ENCODE measurements around the gene PCDH17.
A peak's percentile ranks its signal among the peaks of the same experiment; 100 is the strongest.

DNA sequence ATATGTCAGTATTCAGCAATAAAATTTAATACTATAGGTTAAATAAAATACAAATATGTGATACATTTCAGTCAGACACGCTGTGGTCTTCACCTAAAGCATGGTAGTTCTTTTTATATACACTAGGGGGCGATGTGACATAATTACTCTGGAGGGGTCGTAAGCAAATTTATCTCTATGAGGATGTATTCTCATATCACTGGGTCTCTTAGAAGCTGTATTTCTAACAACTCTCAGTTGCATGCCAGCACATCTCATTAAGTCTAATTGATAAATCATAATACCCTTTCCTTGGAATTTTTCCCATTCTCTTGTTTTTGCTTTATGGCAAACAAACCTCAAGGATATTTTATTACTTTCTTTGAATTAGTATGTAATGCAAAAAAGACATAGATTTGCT, 3.9 kb upstream of the PCDH17 start:
- TF ChIP-seq POLR2AphosphoS5 (IDR thresholded peaks at IDR 0.05) (no peak), EP300 (IDR thresholded peaks at IDR 0.05) (no peak), POLR2A (IDR thresholded peaks at IDR 0.05) (no peak)
- TF ChIP-seq, protein P1, sequence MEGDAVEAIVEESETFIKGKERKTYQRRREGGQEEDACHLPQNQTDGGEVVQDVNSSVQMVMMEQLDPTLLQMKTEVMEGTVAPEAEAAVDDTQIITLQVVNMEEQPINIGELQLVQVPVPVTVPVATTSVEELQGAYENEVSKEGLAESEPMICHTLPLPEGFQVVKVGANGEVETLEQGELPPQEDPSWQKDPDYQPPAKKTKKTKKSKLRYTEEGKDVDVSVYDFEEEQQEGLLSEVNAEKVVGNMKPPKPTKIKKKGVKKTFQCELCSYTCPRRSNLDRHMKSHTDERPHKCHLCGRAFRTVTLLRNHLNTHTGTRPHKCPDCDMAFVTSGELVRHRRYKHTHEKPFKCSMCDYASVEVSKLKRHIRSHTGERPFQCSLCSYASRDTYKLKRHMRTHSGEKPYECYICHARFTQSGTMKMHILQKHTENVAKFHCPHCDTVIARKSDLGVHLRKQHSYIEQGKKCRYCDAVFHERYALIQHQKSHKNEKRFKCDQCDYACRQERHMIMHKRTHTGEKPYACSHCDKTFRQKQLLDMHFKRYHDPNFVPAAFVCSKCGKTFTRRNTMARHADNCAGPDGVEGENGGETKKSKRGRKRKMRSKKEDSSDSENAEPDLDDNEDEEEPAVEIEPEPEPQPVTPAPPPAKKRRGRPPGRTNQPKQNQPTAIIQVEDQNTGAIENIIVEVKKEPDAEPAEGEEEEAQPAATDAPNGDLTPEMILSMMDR (IDR thresholded peaks at IDR 0.05) = peak in 2 of 4 experiments; percentile 8 to 58
